GM12874 (cell line): Measurements from ENCODE around the gene TFR2.

Source experiments
- TF ChIP-seq, protein P1 (sequence below): IDR thresholded peaks from 2 replicates; pipeline ENCODE4 v1.5.1; 2011; ENCODE audit warnings: low read depth, mild to moderate bottlenecking, control low read depth, low read length, moderate library complexity; ENCODE audit not compliant: insufficient read depth

The TFR2 gene

DNA sequence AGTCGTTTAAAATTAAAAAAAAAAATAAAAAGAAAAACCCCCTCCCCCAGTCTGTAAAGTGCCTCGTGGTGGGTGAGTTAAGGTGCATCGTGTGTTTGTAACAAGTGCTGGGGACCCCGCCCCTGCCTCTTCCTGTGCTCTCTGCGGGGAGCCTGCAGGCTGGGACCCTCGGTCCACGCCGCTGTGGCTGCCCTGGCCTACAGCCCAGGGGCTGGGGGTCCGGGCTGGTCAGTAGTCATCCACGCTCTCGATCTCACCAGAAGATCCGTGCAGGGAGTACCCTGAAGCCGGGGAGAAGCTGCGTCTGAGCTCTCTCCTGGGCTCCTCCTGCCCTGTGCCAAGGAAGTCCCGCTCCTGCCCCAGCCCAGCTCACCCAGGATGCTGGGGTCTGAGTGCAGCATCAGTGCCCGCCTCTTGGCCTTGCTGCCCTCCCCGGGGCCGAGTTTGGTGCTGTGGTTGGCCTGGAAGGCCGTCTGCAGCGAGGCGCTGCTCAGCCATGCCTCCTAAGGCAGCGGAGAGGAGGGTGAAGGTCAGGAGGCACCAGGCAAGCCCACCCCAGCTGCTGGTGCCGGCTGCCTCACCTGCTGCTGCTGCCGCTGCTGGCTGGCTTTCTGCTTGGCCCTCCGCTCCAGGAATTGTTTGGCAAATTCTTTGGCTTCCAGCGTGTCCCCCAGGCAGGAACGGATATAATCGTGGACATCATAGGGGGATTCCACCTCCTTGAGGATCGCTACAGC is 40.3 kb upstream of the TFR2 start:
- TF ChIP-seq, protein P1, sequence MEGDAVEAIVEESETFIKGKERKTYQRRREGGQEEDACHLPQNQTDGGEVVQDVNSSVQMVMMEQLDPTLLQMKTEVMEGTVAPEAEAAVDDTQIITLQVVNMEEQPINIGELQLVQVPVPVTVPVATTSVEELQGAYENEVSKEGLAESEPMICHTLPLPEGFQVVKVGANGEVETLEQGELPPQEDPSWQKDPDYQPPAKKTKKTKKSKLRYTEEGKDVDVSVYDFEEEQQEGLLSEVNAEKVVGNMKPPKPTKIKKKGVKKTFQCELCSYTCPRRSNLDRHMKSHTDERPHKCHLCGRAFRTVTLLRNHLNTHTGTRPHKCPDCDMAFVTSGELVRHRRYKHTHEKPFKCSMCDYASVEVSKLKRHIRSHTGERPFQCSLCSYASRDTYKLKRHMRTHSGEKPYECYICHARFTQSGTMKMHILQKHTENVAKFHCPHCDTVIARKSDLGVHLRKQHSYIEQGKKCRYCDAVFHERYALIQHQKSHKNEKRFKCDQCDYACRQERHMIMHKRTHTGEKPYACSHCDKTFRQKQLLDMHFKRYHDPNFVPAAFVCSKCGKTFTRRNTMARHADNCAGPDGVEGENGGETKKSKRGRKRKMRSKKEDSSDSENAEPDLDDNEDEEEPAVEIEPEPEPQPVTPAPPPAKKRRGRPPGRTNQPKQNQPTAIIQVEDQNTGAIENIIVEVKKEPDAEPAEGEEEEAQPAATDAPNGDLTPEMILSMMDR = no peak

DNA sequence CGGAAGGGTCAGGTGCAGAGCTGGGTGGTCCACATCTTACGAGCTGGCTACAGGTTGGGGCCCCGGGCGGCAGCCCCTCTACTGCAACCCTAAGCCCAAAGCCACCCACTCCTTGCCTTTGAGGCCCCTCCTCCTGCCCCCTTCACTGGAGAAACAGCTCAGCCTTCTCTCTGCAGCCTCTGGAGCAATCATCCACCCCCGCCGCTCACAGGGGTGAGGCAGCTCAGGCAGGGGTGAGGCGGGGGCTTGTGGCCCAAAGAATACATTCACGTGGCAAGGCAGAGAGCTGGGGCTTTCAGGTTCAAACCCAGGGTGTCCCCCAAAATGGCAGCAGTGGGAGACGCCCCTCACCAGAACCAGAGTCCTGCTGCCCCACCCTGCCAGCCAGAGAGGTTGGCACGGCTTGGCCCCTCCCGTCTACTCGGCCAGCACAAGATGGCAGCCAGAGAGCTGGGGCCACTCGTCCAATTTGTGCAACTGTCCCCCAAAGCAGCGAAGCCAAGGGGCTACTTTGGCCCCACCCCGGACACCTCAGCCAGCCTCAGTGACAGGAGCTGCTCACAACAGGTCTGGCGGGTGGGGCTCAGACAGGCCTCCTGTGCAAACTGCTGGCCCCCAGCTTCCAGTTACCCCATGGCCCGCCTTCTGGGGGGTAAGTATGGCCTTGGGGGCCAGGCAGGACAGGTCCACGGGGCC is 39.4 kb upstream of the TFR2 start:
- TF ChIP-seq, protein P1 = no peak

DNA sequence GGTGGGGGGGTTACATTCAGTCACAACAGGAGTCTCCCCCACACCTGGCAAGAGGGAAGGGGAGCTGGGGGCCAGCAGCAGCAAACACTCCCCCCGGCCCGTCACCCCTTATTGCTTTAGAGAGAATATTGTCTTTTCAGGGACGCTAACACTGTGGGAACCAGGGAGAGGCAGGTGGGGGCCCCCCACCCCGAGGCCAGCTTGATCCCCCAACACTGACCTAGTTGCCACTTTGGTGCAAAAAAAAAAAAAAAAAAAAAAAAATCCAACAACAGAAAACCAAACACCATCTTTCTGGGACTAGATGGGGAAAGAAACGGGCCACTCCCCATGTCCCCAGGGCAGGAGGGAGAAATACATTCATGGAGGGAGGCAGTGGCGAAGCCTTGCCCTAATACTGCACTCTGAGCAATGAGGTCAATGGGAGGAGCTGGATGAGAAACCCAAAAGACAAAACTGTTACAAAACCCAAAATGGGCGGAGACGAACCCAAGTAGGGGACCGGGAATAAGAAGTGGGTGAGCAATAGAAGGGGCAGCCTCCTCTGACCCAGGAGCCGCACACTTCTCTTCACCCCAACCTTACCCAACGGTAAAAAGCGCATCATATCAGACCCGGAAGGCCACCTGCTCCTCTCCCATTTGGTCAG is 38.7 kb upstream of the TFR2 start:
- TF ChIP-seq, protein P1 = no peak

DNA sequence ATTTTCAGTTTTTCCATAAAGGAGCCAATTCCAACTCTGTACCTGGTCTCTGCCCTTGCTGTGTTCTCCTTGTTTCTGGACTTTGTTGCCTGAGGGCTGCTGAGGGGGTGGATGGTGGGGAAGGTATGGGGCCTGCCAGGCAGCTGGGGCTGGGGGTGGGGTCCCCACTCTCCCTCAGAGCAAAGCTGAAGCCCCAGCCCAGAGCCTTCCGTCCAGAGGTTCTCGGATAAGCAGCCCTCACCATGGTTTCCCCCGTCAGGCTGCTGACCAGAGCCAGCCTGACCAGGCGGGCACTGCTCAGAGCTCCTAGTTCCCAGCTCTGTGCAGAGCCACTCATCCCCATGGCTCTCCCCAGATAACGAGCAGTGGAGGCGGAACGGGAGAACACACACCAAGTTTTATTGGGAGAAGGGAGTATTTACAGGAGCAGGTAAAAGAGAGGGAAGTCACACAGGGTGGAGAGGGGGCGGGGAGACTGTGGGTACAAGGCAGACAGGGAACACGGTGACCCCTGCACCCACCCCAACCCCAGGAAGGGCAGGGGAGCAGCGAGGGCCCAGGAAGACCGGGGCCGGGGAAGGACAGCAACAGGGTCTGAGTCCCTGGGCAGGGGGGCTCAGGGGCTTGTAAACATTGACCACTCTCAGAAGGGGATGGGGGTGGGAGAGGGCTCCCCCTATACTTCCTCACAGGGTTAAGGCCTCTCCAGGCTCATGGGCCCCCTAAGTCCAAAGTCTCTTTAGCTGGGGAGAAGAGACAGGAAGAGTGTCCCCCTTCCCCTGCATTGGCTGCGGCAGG is 38.0 kb upstream of the TFR2 start:
- TF ChIP-seq, protein P1 = no peak

DNA sequence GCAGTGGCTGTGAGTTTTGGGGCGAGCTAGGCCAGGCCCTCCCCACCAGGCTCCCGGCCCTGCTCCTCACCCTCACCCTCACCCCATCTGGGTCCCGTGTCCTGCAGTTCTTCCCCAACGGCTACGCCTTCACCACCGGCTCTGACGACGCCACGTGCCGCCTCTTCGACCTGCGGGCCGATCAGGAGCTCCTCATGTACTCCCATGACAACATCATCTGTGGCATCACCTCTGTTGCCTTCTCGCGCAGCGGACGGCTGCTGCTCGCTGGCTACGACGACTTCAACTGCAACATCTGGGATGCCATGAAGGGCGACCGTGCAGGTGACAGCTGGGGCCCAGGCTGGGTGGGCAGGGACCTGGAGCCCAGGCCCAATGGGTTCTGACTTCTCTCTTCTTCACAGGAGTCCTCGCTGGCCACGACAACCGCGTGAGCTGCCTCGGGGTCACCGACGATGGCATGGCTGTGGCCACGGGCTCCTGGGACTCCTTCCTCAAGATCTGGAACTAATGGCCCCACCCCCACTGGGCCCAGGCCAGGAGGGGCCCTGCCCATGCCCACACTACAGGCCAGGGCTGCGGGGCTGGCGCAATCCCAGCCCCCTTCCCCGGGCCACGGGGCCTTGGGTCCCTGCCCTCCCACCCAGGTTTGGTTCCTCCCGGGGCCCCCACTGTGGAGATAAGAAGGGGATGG is 37.1 kb upstream of the TFR2 start:
- TF ChIP-seq, protein P1 = no peak

DNA sequence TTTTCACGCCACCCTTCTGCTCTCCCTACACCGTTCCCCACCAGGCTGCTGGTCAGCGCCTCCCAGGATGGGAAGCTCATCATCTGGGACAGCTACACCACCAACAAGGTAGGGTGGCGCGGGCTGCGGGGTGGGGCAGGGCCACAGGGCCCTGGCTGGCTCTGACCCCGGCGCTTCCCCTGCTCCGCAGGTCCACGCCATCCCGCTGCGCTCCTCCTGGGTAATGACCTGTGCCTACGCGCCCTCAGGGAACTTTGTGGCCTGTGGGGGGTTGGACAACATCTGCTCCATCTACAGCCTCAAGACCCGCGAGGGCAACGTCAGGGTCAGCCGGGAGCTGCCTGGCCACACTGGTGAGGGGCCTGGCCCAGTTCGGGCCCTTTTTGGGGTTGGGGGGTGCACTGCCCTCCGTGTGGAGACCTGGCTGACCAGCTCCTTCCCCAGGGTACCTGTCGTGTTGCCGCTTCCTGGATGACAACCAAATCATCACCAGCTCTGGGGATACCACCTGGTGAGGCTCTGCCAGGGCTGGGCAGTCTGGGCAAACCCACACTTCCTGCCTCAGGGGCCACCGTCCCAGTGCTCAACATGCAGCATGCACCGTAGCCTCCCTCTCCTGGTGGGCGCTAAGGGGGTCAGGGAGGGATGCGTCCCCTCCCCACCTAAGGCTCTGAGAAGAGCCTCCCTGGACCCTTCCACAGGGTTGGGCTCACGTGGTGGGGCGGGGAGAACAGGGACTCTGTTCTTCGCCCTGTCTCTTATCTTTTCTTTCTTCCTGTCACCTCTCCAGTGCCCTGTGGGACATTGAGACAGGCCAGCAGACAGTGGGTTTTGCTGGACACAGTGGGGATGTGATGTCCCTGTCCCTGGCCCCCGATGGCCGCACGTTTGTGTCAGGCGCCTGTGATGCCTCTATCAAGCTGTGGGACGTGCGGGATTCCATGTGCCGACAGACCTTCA is 36.2 kb upstream of the TFR2 start:
- TF ChIP-seq, protein P1 = no peak
